ENCODE results near the gene RGS1. TPM values are rescaled to one million over a fixed set of nuclear protein-coding genes. Genes with fewer than 3 reads are reported as not detected.

RGS1 gene
- total RNA-seq, 2 experiments from 2014 or later = 4.4 to 6.0 TPM

DNA sequence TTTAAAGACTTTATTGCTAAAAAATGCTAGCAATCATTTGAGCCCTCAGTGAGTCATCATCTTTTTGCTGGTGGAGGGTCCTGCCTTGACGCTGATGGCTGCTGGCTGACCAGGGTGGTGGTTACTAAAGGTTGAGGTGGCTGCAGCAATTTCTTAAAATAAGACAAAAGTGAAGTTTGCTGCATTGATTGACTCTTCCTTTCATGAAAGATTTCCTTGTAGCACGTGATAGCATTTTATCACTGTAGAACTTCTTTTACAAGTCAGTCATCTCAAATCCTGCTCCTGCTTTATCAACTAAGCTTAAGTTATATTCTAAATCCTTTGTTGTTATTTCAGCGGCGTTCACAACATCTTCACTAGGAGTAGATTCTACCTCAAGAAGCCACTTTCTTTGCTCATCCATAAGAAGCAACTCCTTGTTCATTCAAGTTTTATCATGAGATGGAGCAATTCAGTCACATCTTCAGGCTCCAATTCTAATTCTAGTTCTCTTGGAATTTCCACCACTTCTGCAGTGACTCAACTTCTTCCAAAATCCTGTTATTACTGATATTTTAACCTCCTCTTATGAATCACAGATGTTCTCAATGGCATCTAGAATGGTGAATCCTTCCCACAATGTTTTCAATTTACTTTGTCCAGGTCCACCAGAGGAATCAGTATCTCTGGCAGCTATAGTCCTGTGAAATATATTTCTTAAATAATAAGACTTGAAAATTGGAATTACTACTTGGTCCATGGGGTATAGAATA, 17.6 kb upstream of the RGS1 start:
- no peak overlapping the region for H3K27ac Mint-ChIP-seq
- no peaks in the 10 kb centered on the region for H3K27me3 Mint-ChIP-seq (ENCODE audit: low read depth)
- no peak overlapping the region for H3K4me3 Mint-ChIP-seq
- DNase-seq = no peak
- H3K9me3 Mint-ChIP-seq = no peaks in the 10 kb centered on the region
- CTCF ChIA-PET = no interaction called here
- peaks cover 17% of the 10 kb centered on the region for H3K4me1 Mint-ChIP-seq (ENCODE audit: low read depth)
- H3K36me3 Mint-ChIP-seq (ENCODE audit: low read depth) = no peaks in the 10 kb centered on the region
- intact Hi-C loops (cut with micrococcal nuclease) = no loop called here

- no peaks in the 10 kb centered on the region for H3K27me3 Mint-ChIP-seq (ENCODE audit: low read depth)
- H3K36me3 Mint-ChIP-seq (ENCODE audit: low read depth) = no peaks in the 10 kb centered on the region
- no peak overlapping the region for H3K27ac Mint-ChIP-seq
- H3K4me1 Mint-ChIP-seq (ENCODE audit: low read depth) = peaks cover 18% of the 10 kb centered on the region
- intact Hi-C loops (cut with micrococcal nuclease) = no loop called here
- DNase-seq = no peak
- CTCF ChIA-PET = no interaction called here
- H3K9me3 Mint-ChIP-seq = no peaks in the 10 kb centered on the region
- H3K4me3 Mint-ChIP-seq = no peak overlapping the region
Observed at GRCh38 chr1:192559115-192560006, 16.2 kb upstream of the RGS1 start.

- intact Hi-C loops (cut with micrococcal nuclease) = no loop called here
- H3K9me3 Mint-ChIP-seq = no peaks in the 10 kb centered on the region
- no peaks in the 10 kb centered on the region for H3K27me3 Mint-ChIP-seq (ENCODE audit: low read depth)
- H3K4me1 Mint-ChIP-seq (ENCODE audit: low read depth) = peaks cover 32% of the 10 kb centered on the region
- CTCF ChIA-PET = no interaction called here
- no peak overlapping the region for H3K4me3 Mint-ChIP-seq
- H3K27ac Mint-ChIP-seq = no peak overlapping the region
- DNase-seq = no peak
- H3K36me3 Mint-ChIP-seq (ENCODE audit: low read depth) = no peaks in the 10 kb centered on the region
Observed at GRCh38 chr1:192561301-192561700, 14.3 kb upstream of the RGS1 start.

GRCh38 chr1:192563129-192563528, 12.4 kb upstream of the RGS1 start:
- no peak for DNase-seq
- H3K27me3 Mint-ChIP-seq (ENCODE audit: low read depth) = no peaks in the 10 kb centered on the region
- no peaks in the 10 kb centered on the region for H3K9me3 Mint-ChIP-seq
- H3K4me3 Mint-ChIP-seq = no peak overlapping the region
- intact Hi-C loops (cut with micrococcal nuclease) = no loop called here
- peaks cover 44% of the 10 kb centered on the region for H3K4me1 Mint-ChIP-seq (ENCODE audit: low read depth)
- H3K27ac Mint-ChIP-seq = no peak overlapping the region
- CTCF ChIA-PET = interaction anchor here (1.0 kb wide), 1 partner anchor 15 kb away, joined by 3 read pairs; no protein-coding TSS in a partner anchor
- H3K36me3 Mint-ChIP-seq (ENCODE audit: low read depth) = no peaks in the 10 kb centered on the region

- intact Hi-C loops (cut with micrococcal nuclease) = no loop called here
- no peak overlapping the region for H3K27ac Mint-ChIP-seq
- no peak for DNase-seq
- no peaks in the 10 kb centered on the region for H3K27me3 Mint-ChIP-seq (ENCODE audit: low read depth)
- H3K9me3 Mint-ChIP-seq = no peaks in the 10 kb centered on the region
- no peaks in the 10 kb centered on the region for H3K36me3 Mint-ChIP-seq (ENCODE audit: low read depth)
- peaks cover 39% of the 10 kb centered on the region for H3K4me1 Mint-ChIP-seq (ENCODE audit: low read depth)
- no peak overlapping the region for H3K4me3 Mint-ChIP-seq
- CTCF ChIA-PET = no interaction called here
Observed at GRCh38 chr1:192564099-192564498, 11.5 kb upstream of the RGS1 start.

DNA sequence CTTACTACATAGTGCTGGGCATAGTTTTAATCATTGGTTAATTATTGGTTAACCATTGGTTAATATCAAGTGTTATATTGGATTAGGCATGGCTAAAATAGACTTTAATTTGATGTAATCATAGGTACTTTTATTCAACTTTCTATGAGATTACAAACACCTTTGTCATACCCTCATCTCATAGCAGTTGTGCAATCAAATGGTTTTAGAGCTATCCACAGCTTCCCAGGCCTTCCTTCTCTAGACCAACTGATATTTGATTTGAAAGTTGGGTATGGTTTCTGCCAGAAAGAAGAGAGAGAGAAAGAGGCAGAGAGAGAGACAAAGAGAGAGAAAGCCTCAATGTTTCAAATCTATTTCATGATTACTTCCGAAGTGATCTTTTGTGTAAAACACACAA, 9.6 kb upstream of the RGS1 start:
- no peaks in the 10 kb centered on the region for H3K27me3 Mint-ChIP-seq (ENCODE audit: low read depth)
- CTCF ChIA-PET = no interaction called here
- no peaks in the 10 kb centered on the region for H3K36me3 Mint-ChIP-seq (ENCODE audit: low read depth)

DNA sequence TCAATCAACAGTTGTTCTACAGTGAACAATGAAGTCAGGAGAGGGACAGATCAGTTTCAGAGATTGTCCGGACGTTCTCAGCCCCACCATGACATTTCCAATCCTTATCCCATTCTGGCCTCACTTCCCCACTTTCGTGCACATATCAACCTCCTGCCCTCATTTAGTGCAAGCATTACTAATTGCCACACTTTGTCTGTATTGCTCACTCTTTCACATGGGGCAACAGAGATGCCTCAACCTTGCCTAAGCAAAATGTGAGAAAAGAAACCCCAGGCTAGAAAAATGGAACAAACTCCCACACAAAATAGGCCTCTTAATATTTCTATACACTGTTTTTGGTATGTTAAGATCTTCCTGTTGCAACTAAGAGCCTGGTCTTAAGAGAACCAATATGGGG, 8.9 kb upstream of the RGS1 start:
- no peak overlapping the region for H3K4me3 Mint-ChIP-seq
- H3K36me3 Mint-ChIP-seq (ENCODE audit: low read depth) = no peaks in the 10 kb centered on the region
- intact Hi-C loops (cut with micrococcal nuclease) = loop anchor here (1.0 kb wide), 2 partner anchors 9 to 15 kb away; partner anchors contain the start of gene RGS1
- H3K9me3 Mint-ChIP-seq = peaks cover 6% of the 10 kb centered on the region
- no peak overlapping the region for H3K27ac Mint-ChIP-seq
- peaks cover 40% of the 10 kb centered on the region for H3K4me1 Mint-ChIP-seq (ENCODE audit: low read depth)
- H3K27me3 Mint-ChIP-seq (ENCODE audit: low read depth) = no peaks in the 10 kb centered on the region
- CTCF ChIA-PET = interaction anchor here (2.1 kb wide), 1 partner anchor 13 kb away, joined by 5 read pairs; no protein-coding TSS in a partner anchor
- no peak for DNase-seq

More for the DNA sequence above, 9.6 kb upstream of the RGS1 start:
- no peak for DNase-seq
- intact Hi-C loops (cut with micrococcal nuclease) = loop anchor here (1.0 kb wide), 2 partner anchors 9 to 15 kb away; partner anchors contain the start of gene RGS1
- peaks cover 33% of the 10 kb centered on the region for H3K4me1 Mint-ChIP-seq (ENCODE audit: low read depth)
- H3K9me3 Mint-ChIP-seq = peaks cover 6% of the 10 kb centered on the region
- H3K27ac Mint-ChIP-seq = no peak overlapping the region
- H3K4me3 Mint-ChIP-seq = no peak overlapping the region

GRCh38 chr1:192568063-192568462, 7.5 kb upstream of the RGS1 start:
- no peak overlapping the region for H3K27ac Mint-ChIP-seq
- no peaks in the 10 kb centered on the region for H3K36me3 Mint-ChIP-seq (ENCODE audit: low read depth)
- CTCF ChIA-PET = interaction anchor here (0.7 to 2.1 kb wide), 2 partner anchors 11 to 99 kb away, joined by 4 to 5 read pairs; no protein-coding TSS in a partner anchor
- intact Hi-C loops (cut with micrococcal nuclease) = no loop called here
- DNase-seq = no peak
- no peak overlapping the region for H3K4me3 Mint-ChIP-seq
- peaks cover 51% of the 10 kb centered on the region for H3K4me1 Mint-ChIP-seq (ENCODE audit: low read depth)
- H3K27me3 Mint-ChIP-seq (ENCODE audit: low read depth) = no peaks in the 10 kb centered on the region
- peaks cover 6% of the 10 kb centered on the region for H3K9me3 Mint-ChIP-seq

- no peaks in the 10 kb centered on the region for H3K36me3 Mint-ChIP-seq (ENCODE audit: low read depth)
- H3K27me3 Mint-ChIP-seq (ENCODE audit: low read depth) = no peaks in the 10 kb centered on the region
- CTCF ChIA-PET = no interaction called here
- H3K27ac Mint-ChIP-seq = no peak overlapping the region
- no peak for DNase-seq
- peaks cover 6% of the 10 kb centered on the region for H3K9me3 Mint-ChIP-seq
- no peak overlapping the region for H3K4me3 Mint-ChIP-seq
- intact Hi-C loops (cut with micrococcal nuclease) = no loop called here
- H3K4me1 Mint-ChIP-seq (ENCODE audit: low read depth) = peaks cover 55% of the 10 kb centered on the region
Observed at GRCh38 chr1:192571668-192572067, 3.9 kb upstream of the RGS1 start.

- Mint-ChIP-seq H3K9me3 (peaks cover 6% of the 10 kb centered on the region), H3K4me1 (ENCODE audit: low read depth) (peaks cover 52% of the 10 kb centered on the region), H3K4me3 (no peak overlapping the region), H3K27ac (no peak overlapping the region), H3K27me3 (ENCODE audit: low read depth) (no peaks in the 10 kb centered on the region), H3K36me3 (ENCODE audit: low read depth) (no peaks in the 10 kb centered on the region)
- CTCF ChIA-PET = interaction anchor here (1.1 to 1.3 kb wide), 2 partner anchors 69 to 96 kb away, joined by 3 read pairs; no protein-coding TSS in a partner anchor
- intact Hi-C loops (cut with micrococcal nuclease) = no loop called here
- DNase-seq = no peak
Observed at GRCh38 chr1:192573499-192573898, 2.1 kb upstream of the RGS1 start.

DNA sequence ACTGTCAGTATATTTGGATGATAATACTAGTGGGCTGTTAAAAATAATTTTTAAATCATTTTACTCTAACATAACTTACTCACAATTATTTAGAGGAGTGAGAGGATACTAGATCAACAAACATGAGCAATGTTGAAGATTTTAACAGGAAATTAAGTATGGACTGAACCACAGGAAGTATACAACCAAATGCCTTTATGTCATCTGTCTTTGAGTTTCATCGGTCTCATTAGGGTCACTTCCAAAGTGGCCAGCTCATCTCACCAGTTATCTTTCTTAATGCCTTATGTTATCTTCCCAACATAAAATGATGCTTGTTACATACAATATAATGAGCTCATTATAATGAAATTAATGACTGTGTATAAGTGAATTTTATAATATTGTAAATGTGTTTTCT, 1.5 kb upstream of the RGS1 start:
- CTCF ChIA-PET = interaction anchor here (1.1 to 1.3 kb wide), 2 partner anchors 69 to 97 kb away, joined by 3 read pairs; no protein-coding TSS in a partner anchor
- intact Hi-C loops (cut with micrococcal nuclease) = no loop called here
- no peak overlapping the region for H3K27ac Mint-ChIP-seq
- no peak overlapping the region for H3K4me3 Mint-ChIP-seq
- H3K4me1 Mint-ChIP-seq (ENCODE audit: low read depth) = peaks cover 58% of the 10 kb centered on the region
- no peaks in the 10 kb centered on the region for H3K36me3 Mint-ChIP-seq (ENCODE audit: low read depth)
- DNase-seq = no peak
- H3K27me3 Mint-ChIP-seq (ENCODE audit: low read depth) = no peaks in the 10 kb centered on the region
- H3K9me3 Mint-ChIP-seq = peaks cover 6% of the 10 kb centered on the region

Data from activated naive CD4-positive, alpha-beta T cell treated with anti-CD3 and anti-CD28 coated beads for 36 hours (primary cell).